Adrenal gland (tissue), 12 donors: Measurements from ENCODE around the gene CLASP1. TPM values are rescaled to one million over a fixed set of nuclear protein-coding genes. Genes with fewer than 3 reads are reported as not detected.

Experiments used
- DNase-seq, 7 donors: peaks; one replicate each; pipeline ENCODE4 v3.0.0-alpha.2; 2019 to 2020
- H3K27ac ChIP-seq, 5 donors: fragments of 200-600 bp; sonication (generic) in 4 of 5; 1 replicate in 3 of 5; 2 replicates in 2 of 5; pipeline versions ENCODE4 v1.5.1 to v1.8.0; 2016 to 2020; ENCODE audit warnings: mild to moderate bottlenecking in 1 of 5
- H3K27me3 ChIP-seq: fragments of 200-600 bp; 2 replicates; pipeline ENCODE4 v1.8.0; 2021
- H3K36me3 ChIP-seq, 2 donors: fragments of 200-600 bp; replicated peaks in 1 of 2; 1 replicate in 1 of 2; 2 replicates in 1 of 2; pipeline versions ENCODE4 v1.5.1 to v1.8.0; 2018 to 2022
- H3K4me1 ChIP-seq, 2 donors: fragments of 200-600 bp; replicated peaks in 1 of 2; 1 replicate in 1 of 2; 2 replicates in 1 of 2; pipeline versions ENCODE4 v1.5.1 to v1.8.0; 2018 to 2021
- H3K4me3 ChIP-seq, 4 donors: fragments of 200-600 bp; sonication (generic) in 3 of 4; one replicate each; pipeline ENCODE4 v1.5.1; 2016 to 2018
- H3K9me3 ChIP-seq, 3 donors: fragments of 200-600 bp; sonication (generic) in 1 of 3; replicated peaks in 1 of 3; 1 replicate in 2 of 3; 2 replicates in 1 of 3; pipeline versions ENCODE4 v1.5.1 to v1.8.0; 2016 to 2021
- POLR2A ChIP-seq, 2 donors: fragments of 450-650 bp; IDR thresholded peaks; one replicate each; pipeline ENCODE4 v1.6.1; 2017; ENCODE audit warnings: antibody characterized with exemption in 2 of 2, mild to moderate bottlenecking in 2 of 2, moderate library complexity in 1 of 2
- WGBS, 4 donors: extraction: QIAGEN DNeasy Blood & Tissue Kit in 2 of 4; methylation state at CpG; one replicate each; pipeline versions ENCODE4 v1.1.5 to v1.1.7; 2013 to 2017; 5-methylcytosine and 5-hydroxymethylcytosine counted together
- intact Hi-C, 2 donors: fragments of 100-400 bp; cut with DNase I; formaldehyde crosslinking; loops; one replicate each; pipeline versions ENCODE4 v1.14.1 to v1.15.0; 2022 to 2023
- polyA plus RNA-seq, 3 donors: library from polyadenylated mRNA; stranded (reverse); fragments of 200-250 nt in 2 of 3; fragments of 350-450 nt in 1 of 3; fragmentation: Illumina TruSeq in 1 of 3; extraction: RNeasy Lipid Tissue Mini Kit (QIAGEN cat#74804) in 1 of 3; gene quantifications; one replicate each; pipeline ENCODE4 v1.2.3, GENCODE V29; 2013 to 2014
- total RNA-seq, 9 donors: library from RNA; depleted of rRNA in 4 of 9; stranded (reverse); fragments of >200 nt in 4 of 9; fragments of 120-200 nt in 1 of 9; fragmentation: NEBNext Ultra II Directional in 1 of 9; extraction: Animal tissue kit (Norgen Biotek cat#: 25700) in 1 of 9; gene quantifications; one replicate each; pipeline versions ENCODE4 v1.1.0 to v1.2.4, GENCODE V29; 2013 to 2023
- TF ChIP-seq, protein P1 (sequence below), 6 experiments: fragments of 450-650 bp in 4 of 6; fragments of 200-600 bp in 2 of 6; sonication (generic) in 1 of 6; IDR thresholded peaks; 1 replicate in 5 of 6; 2 replicates in 1 of 6; pipeline versions ENCODE4 v1.5.1 to v1.8.0; 2016 to 2021; ENCODE audit warnings: antibody characterized with exemption in 6 of 6, mild to moderate bottlenecking in 2 of 6, moderate library complexity in 1 of 6
- donor health status: healthy with polysubstance abuse.
- donor health status: Bipolar disorder and iron deficiency.
- donor health status: DM: yes; HTN: yes; CAD: no.
- donor health status: DM: no; HTN: no; CAD: no.
- donor health status: DM: no; HTN: no; CAD: no.
- donor health status: DM: yes; HTN: yes; CAD: no.

The CLASP1 gene
- total and polyA plus RNA-seq, 12 donors: 14.9 to 66.1 (median 53.4) TPM

DNA sequence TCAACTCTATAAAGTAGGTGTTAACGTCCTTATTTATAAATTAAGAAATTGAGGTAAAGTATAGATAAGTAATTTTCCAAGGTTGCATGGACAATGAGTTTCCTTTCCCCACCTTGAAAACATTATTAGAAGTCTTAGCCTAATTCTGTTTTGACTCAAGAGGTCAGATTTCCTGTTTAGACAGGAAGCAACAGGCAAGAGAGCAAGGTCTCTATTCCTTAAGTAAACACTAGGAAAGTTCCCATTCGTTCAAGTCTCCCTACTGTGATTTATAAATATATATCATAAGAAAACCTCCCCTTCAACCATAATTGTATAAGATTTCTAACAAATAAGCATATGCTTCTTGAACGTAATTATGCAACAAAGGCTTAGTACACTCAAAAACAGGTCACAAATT is 40.3 kb downstream of the CLASP1 start:
- H3K36me3 ChIP-seq: no peaks in the 10 kb centered on the region
- no peaks in the 10 kb centered on the region for H3K27me3 ChIP-seq
- peaks cover 12 to 57% of the 10 kb centered on the region in 2 donors for H3K4me1 ChIP-seq
- WGBS, 4 donors: 61 to 64% (median 63%) methylated on average over 3 of the region's 3 CpGs
- DNase-seq: no peak
- intact Hi-C loops: loop anchor here in 1 of 2 donors (5.0 kb wide), 1 partner anchor 33 kb away; no protein-coding TSS in a partner anchor
- TF ChIP-seq, protein P1, sequence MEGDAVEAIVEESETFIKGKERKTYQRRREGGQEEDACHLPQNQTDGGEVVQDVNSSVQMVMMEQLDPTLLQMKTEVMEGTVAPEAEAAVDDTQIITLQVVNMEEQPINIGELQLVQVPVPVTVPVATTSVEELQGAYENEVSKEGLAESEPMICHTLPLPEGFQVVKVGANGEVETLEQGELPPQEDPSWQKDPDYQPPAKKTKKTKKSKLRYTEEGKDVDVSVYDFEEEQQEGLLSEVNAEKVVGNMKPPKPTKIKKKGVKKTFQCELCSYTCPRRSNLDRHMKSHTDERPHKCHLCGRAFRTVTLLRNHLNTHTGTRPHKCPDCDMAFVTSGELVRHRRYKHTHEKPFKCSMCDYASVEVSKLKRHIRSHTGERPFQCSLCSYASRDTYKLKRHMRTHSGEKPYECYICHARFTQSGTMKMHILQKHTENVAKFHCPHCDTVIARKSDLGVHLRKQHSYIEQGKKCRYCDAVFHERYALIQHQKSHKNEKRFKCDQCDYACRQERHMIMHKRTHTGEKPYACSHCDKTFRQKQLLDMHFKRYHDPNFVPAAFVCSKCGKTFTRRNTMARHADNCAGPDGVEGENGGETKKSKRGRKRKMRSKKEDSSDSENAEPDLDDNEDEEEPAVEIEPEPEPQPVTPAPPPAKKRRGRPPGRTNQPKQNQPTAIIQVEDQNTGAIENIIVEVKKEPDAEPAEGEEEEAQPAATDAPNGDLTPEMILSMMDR (IDR thresholded peaks at IDR 0.05): no peak
- TF ChIP-seq POLR2A (IDR thresholded peaks at IDR 0.05): no peak
- H3K27ac ChIP-seq: no peak overlapping the region
- no peaks in the 10 kb centered on the region for H3K9me3 ChIP-seq
- H3K4me3 ChIP-seq: no peak overlapping the region

DNA sequence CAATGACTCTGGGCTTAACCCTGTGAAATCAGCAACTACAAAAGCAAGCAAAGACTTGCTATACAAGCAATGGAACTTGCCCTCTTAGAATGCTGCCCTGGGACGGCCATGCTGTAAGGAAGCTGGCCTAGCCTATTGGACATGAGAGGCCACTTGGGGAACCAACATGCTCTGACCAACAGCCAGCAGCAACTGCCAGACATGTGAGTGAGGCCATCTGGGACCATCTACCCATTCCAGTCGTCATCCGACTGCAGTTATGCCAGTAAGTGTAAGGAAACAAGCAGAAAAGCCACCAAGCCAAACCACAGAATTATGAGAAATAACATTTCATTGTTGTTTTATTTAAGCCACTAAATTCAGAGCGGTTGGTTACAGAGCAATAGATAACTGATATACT is 40.9 kb downstream of the CLASP1 start:
- Histone ChIP-seq H3K4me3 (no peak overlapping the region), H3K36me3 (no peaks in the 10 kb centered on the region), H3K9me3 (no peaks in the 10 kb centered on the region), H3K27ac (no peak overlapping the region), H3K4me1 (peaks cover 12 to 57% of the 10 kb centered on the region in 2 donors), H3K27me3 (no peaks in the 10 kb centered on the region)
- intact Hi-C loops: loop anchor here in 1 of 2 donors (5.0 kb wide), 1 partner anchor 34 kb away; no protein-coding TSS in a partner anchor
- 86 to 92% (median 89%) methylated on average over 4 of the region's 4 CpGs for WGBS, 4 donors
- TF ChIP-seq, protein P1 (IDR thresholded peaks at IDR 0.05): no peak
- no peak for TF ChIP-seq POLR2A (IDR thresholded peaks at IDR 0.05)
- DNase-seq: no peak

DNA sequence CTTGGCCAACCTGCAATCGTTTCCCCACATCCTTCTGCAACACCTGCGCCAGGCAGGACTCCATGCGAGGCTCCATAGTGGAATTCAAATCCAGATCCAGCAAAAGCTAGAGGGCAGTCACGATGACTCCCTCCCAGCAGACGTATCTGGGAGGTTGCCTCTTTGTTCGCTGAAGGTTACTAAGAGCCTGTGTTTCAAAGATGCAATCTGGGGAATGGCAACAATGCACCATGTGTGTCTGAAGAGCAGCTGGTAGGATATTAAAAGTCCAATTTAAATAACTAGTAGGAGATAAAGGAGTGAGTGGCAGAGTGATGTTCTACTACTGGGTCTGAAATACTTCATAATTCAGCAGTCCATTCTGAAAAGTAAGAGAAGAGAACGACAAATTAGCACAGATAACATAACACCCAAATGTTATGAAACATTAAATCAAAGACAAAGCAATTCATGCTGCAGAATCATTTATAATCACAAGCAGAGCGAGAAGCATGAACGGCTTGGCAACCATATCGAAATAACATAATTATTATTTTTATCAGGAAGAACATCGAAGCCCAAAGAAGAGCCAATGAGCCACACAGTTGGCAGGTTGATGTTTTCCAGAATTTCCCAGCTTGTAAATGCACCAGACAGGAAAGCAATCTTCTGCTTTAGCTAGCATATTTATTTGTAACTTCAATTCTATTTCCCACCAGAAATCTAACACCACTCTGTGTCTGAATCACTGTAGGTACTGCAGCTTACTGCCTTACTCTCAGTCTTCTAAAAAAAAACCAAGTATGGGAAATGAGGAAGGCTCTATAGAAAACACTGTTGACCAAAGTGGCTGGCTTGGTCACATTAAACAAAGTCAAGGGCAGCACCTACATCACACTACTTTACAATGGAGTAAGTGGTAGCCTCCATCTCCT is 43.2 kb downstream of the CLASP1 start:
- WGBS, 4 donors: 58 to 71% (median 65%) methylated on average over 8 to 11 of the region's 11 CpGs
- H3K36me3 ChIP-seq: no peaks in the 10 kb centered on the region
- peaks cover 19 to 47% of the 10 kb centered on the region in 2 donors for H3K4me1 ChIP-seq
- no peaks in the 10 kb centered on the region for H3K27me3 ChIP-seq
- intact Hi-C loops: loop anchor here in 1 of 2 donors (5.0 kb wide), 1 partner anchor 36 kb away; no protein-coding TSS in a partner anchor
- no peak for DNase-seq
- H3K27ac ChIP-seq: peak overlapping the region in 2 of 5 donors; percentile 27 to 54
- TF ChIP-seq, protein P1 (IDR thresholded peaks at IDR 0.05): no peak
- no peak for TF ChIP-seq POLR2A (IDR thresholded peaks at IDR 0.05)
- no peak overlapping the region for H3K4me3 ChIP-seq
- no peaks in the 10 kb centered on the region for H3K9me3 ChIP-seq

DNA sequence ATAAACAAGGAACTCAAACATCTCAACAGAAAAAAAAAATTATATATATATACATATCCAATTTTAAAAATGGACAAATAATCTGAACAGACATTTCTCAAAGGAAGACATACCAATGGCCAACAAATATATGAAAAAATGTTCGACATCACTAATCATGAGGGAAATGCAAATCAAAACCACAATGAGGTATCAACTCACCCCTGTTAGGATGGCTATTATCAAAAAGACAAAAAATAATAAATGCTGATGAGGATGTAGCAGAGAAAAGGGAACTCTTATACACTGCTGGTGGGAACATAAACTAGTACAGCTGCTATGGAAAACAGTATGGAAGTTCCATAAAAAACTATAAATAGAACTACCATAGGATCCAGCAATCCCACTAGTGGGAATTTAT is 46.1 kb downstream of the CLASP1 start:
- no peak for TF ChIP-seq POLR2A (IDR thresholded peaks at IDR 0.05)
- TF ChIP-seq, protein P1 (IDR thresholded peaks at IDR 0.05): no peak
- WGBS, 4 donors: 96 to 100% (median 97%) methylated on average over 1 of the region's 1 CpG
- Histone ChIP-seq H3K9me3 (no peaks in the 10 kb centered on the region), H3K27ac (no peak overlapping the region), H3K4me1 (peaks cover 19 to 46% of the 10 kb centered on the region in 2 donors), H3K27me3 (no peaks in the 10 kb centered on the region), H3K36me3 (no peaks in the 10 kb centered on the region), H3K4me3 (no peak overlapping the region)
- intact Hi-C loops: loop anchor here in 1 of 2 donors (5.0 kb wide), 1 partner anchor 49 kb away; no protein-coding TSS in a partner anchor
- DNase-seq: no peak
